ENCODE results near the gene KCNH1.

KCNH1 gene

GRCh38 chr1:210711825-210712612, 421.9 kb downstream of the KCNH1 start:
- no peak for DNase-seq (ENCODE audit: low read depth)

DNA sequence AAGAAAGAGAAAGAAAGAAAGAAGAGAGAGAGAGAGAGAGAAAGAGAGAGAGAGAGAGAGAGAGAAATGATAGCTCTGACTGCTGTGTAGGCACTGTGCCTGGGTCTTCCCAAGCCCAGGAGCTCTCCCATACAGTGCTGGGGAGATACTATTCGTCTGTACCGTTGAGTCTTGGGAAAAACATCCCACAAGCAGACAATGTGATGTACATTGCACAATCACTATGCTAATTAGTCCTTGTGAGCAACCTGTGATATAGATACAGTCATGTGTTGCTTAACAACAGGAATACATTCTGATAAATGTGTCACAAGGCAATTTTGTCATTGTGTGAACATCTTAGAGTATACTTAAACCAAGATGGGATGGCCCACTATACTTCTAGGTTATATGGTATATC, 424.2 kb downstream of the KCNH1 start:
- DNase-seq (ENCODE audit: low read depth): no peak

DNA sequence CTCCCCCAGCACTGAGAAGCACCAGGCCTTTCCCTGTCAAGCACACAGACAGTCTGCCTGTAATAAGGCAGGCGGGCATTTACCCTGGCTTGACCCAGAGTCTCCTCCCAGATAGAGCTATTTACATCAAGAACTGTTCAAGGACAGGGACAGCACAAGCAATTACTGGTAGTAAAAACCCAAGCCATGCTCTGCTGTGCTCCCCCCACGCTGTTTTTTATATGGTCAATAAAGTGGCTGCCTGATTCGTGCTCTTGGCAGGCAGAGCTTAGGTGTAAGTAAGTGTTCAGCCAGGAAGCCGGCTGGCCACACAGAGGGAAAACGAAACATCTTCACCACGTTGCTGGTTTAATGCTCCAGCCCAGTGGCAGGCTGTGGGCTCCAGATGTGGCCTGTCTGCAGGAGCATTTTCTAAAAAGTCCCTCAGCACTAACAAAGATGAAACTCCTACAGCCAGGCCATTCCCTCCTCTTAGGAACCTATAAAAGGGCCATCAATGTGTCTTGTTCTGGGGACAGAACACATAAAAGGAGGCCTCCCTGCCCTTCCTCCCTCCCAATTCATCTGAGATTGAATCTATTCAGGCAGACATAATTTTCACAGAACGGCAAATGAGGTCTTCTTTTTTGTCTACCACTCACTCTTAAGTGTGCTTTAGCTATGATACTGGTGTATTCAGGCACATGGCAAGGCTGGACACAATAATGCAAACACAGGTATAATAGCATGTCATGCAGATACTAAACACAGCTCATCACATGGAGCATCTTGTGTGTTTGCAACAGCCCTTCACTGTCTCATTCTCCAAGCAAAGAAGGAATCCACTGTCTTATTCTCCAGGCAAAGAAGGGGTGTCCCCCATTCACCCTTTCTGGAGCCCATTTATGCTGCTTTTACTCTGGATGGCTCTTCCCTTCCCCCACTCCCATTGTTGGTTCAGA, 426.4 kb downstream of the KCNH1 start:
- DNase-seq (ENCODE audit: low read depth): no peak

DNA sequence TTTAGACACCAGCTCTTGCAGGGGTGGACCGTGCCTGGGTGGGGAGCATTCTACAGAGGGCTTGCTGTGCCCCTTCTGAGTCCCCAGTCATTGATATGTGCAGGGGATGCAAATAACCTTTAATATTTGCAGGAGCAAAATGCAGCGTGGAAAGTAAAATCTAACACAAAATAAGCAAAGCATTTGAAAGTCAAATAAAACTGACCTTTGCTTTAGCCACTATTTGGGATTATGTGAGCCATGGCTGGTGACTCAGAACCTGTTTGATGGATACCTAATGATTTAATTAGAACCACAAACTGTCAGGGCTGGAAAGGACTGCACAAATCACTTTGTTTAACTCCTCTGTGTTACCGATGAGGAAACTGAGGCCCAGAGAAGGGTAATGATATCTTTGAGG, 427.7 kb downstream of the KCNH1 start:
- DNase-seq (ENCODE audit: low read depth): no peak

- DNase-seq (ENCODE audit: low read depth): no peak
These were observed 428.9 kb downstream of the KCNH1 start for GRCh38 chr1:210705086-210705485.

DNA sequence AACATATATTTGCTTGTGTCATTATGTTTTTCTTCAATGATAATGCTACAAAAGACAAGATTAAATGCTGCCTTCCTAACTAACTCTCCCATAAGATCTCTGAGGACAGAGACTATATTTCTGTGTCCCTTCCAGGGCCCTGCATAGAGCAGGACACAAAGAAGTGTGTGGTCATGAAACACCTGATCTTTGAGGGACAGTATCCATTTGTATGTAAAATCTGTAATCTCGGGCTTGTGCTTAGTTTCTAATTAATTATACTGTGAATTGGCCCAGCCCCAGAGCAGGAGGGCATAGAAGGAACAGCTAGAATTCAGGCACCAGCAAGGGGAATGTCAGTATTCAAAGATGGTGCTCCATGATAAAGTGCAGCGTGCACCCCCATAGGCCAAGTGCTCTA, 430.4 kb downstream of the KCNH1 start:
- no peak for DNase-seq (ENCODE audit: low read depth)

DNA sequence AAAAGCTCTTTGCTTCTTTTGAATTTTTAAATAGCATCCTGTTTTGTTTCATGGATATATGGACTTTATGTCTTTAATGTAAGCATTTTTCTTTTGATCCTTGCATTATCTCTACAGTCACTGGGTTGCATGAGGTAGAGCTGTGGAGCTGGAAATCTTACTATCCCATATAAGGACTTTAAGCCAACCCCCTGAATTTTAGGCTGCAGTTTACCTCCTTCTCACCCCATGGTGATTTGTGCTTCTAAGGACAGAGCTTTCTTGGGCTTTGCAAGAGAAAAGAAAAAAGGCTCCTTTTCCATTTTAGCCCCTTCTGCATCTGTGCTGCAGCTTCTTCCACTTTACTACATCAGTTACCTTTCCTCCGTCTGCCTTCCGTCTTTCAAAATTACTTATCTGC, 431.4 kb downstream of the KCNH1 start:
- DNase-seq (ENCODE audit: low read depth): no peak

GRCh38 chr1:210700511-210700910, 433.4 kb downstream of the KCNH1 start:
- no peak for DNase-seq (ENCODE audit: low read depth)

DNA sequence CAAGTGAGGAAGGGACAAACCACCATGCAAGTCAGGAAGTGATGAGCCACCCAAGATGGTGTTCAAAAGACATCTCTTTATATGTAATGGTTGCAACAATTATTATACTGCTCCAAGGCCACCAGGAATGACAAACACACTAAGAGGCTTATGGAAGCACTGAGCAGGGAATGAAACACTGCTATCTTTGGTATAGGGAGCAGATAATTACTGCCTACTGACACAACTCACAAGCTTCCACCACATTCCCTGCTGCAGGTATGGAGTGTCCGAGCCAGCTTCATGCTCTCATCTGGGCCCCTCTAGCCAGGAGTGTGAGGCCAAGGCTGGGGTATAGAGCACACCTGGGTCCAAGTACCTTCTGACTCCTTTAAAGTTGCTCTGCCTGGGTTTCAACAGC, 433.9 kb downstream of the KCNH1 start:
- DNase-seq (ENCODE audit: low read depth): no peak

- DNase-seq (ENCODE audit: low read depth): no peak
These were observed 435.3 kb downstream of the KCNH1 start for GRCh38 chr1:210698661-210699060.

GRCh38 chr1:210697185-210697584, 436.8 kb downstream of the KCNH1 start:
- DNase-seq (ENCODE audit: low read depth): no peak

- no peak for DNase-seq (ENCODE audit: low read depth)
These were observed 437.2 kb downstream of the KCNH1 start for GRCh38 chr1:210696709-210697108.

DNA sequence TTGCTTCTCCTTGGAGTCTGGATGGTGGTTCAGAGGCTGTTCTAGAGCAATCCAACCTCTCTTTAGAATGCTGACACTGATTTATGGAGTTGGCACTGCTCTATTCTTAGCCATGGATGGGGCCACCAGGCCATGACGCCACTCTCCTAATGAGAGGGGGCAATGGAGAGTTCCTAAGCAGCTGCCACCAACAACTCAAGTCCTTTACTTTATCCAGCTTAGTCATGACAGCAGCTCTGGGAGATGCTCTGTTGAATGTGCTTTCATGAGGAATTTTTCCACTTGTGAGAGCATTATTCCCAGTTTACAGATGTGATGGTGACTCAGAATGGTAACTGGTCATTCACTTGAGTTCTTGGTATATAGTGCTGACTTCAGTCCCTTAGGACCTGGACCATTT, 438.9 kb downstream of the KCNH1 start:
- no peak for DNase-seq (ENCODE audit: low read depth)

DNA sequence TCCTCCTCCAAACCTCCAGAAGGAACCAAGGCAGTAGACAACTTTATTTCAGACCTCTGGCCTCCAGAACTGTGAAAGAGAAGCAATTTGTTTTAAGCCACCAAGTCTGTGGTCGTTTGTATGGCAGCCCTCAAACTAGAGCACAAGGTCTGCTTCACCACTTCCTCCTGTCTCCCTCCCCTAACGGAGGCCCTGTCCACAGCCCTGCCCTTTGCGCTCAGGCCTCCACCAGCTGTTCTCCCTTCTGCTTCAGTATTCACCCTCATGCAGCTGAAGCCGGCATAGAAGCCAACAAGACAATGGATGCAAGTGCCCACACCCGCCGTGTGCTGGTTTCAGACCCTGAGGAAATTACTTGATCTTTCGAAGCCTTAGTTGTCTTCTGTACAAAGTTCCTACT, 441.2 kb downstream of the KCNH1 start:
- no peak for DNase-seq (ENCODE audit: low read depth)

DNA sequence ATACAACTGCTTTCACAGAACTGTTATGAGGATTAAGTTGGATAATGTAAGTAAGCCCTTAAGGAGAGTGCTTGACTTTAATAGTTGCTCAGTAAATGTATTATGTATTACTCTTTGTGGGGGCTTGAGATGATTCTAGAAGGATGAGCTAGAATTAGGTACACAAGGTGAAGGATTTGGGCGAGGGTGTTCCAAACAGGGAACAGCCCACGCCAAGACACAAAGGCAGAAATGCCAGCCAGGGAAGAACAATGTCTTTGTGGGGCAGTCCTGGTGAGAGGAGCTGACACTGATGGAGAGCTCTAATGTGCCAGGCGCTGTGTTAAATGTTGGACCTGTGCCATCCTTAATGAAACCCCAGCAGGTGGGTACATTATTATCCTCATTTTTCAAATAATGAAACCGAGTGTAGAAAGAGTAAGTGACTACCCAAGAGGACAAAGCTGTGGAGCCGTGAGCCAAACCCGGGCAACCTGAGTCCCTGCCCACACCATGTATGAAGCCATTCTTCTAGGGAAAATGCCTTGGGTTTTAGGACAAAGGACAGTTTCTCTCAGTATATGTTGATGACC, 442.8 kb downstream of the KCNH1 start:
- DNase-seq (ENCODE audit: low read depth): no peak

- no peak for DNase-seq (ENCODE audit: low read depth)
These were observed 443.7 kb downstream of the KCNH1 start for GRCh38 chr1:210690236-210690635.

DNA sequence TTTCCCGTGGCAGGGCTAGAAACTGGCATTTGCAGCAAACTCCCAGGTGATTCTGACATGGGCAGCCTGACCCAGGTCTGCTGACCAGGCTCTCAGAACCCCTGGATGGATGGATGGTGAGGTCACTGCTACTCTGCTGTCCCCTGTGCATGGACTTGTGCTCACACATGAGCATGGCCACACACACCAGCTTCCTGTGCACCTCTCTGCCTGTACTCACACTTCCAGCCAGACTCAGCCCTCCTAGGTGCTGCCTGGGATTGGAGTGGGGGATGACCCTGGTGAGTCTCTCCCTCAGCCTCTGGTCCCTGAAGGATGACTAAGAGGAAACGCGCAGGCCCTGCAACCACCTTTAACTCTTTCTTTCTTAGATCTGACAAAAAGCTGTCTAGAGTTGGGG, 444.1 kb downstream of the KCNH1 start:
- DNase-seq (ENCODE audit: low read depth): no peak

GRCh38 chr1:210688512-210689234, 445.3 kb downstream of the KCNH1 start:
- DNase-seq (ENCODE audit: low read depth): no peak

DNA sequence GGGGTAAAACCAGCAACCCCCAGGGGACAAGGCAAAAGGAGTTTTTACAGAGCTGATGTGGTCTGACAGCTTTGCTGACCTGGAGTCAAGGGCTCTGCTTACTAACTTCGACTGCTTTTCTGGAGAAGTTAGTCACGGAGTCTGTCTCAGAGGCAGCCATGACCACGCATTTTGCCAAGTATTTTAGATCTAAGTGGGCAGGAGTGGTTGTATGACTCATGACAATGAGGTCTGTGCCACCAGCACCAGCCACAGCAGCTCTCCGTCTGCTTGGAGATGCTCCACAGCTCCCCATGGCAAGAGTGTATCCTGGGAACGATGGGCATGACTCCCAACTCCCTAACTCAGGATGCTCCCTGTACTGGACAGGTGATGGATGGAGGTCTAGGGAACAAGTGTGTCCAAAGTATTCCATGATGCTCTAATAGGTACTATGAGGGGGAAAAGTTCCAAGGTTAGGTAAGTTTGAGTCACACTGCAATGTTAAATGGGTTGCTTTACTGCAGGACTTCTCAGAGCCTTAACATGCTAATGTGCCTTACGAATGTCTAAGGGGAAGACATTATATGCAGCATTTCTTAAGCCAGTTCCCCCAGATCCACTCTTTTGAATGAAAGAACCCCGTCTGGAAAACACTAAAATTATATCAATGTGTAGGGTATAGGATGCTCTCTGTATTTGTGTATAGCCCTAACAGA, 446.2 kb downstream of the KCNH1 start:
- no peak for DNase-seq (ENCODE audit: low read depth)

DNA sequence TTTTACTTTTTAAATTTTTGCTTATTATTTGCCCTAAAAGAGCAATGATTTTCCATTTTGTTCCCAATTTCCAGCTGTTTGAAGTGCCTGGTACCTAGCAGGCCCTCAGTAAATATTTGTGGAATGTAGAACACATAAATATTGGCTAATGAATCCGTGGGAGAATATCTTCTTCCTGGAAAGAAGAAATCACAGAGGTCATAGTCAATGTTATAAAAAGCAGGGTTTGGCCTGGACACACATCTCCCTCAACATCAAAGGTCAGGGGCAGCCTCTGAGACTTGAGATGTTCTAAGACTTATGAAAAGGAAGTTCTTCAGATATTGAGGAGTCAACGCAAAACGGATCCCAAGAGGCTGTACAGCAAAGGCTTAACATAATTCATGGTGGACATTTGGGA, 447.1 kb downstream of the KCNH1 start:
- DNase-seq (ENCODE audit: low read depth): no peak

- no peak for DNase-seq (ENCODE audit: low read depth)
These were observed 448.7 kb downstream of the KCNH1 start for GRCh38 chr1:210685295-210685650.

All from T-helper 22 cell (primary cell).